Neural progenitor cell (in vitro differentiated cells): Measurements from ENCODE around the gene ETFBKMT.

Experiments used
- EZH2 ChIP-seq: fragments of 200-600 bp; sonication (generic); IDR thresholded peaks from 2 replicates; pipeline ENCODE4 v1.6.1; 2017; ENCODE audit warnings: antibody characterized with exemption, mild to moderate bottlenecking, moderate library complexity
- TF ChIP-seq, protein P1 (sequence below): fragments of 200-600 bp; sonication (generic); IDR thresholded peaks from 2 replicates; pipeline ENCODE4 v1.5.1; 2017; ENCODE audit warnings: antibody characterized with exemption, mild to moderate bottlenecking

DNA sequence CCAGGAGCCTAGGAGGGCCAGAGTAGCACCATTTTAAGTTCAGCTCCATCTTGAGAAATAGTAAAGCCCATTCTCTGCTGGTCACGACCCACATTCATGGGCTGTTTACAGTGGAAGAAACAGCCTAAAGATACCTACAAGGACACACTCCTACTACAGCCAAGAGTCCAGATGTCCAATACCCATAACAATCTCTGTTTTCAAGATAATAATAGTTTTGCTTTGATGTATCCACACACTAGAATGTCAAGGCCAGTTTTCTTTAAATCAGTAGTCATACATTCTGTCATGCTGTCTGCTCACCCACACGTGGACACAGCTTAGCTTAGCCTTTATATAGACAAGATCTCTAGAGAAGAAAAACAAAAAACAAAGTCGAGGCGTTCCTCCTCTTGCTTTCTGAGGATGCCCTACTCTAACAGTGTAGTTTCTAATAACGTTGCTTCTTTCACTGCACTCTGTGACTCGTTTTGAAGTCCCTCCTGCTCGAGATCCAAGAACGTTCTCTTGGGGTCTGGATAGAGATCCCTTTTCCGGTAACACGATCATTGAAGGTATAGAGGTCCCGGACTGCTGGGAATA, 17.9 kb upstream of the ETFBKMT start:
- TF ChIP-seq, protein P1, sequence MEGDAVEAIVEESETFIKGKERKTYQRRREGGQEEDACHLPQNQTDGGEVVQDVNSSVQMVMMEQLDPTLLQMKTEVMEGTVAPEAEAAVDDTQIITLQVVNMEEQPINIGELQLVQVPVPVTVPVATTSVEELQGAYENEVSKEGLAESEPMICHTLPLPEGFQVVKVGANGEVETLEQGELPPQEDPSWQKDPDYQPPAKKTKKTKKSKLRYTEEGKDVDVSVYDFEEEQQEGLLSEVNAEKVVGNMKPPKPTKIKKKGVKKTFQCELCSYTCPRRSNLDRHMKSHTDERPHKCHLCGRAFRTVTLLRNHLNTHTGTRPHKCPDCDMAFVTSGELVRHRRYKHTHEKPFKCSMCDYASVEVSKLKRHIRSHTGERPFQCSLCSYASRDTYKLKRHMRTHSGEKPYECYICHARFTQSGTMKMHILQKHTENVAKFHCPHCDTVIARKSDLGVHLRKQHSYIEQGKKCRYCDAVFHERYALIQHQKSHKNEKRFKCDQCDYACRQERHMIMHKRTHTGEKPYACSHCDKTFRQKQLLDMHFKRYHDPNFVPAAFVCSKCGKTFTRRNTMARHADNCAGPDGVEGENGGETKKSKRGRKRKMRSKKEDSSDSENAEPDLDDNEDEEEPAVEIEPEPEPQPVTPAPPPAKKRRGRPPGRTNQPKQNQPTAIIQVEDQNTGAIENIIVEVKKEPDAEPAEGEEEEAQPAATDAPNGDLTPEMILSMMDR, result no peak
- TF ChIP-seq EZH2, result no peak
